Astrocyte (in vitro differentiated cells and primary cell): Measurements from ENCODE around the gene FEZ2.

Source experiments
- EZH2 ChIP-seq: IDR thresholded peaks from 2 replicates; pipeline ENCODE4 v1.6.1; 2012; ENCODE audit warnings: mild to moderate bottlenecking, low read length, inconsistent platforms; ENCODE audit not compliant: insufficient read depth
- TF ChIP-seq, protein P1 (sequence below): IDR thresholded peaks from 2 replicates; pipeline ENCODE4 v1.5.1; 2011; ENCODE audit warnings: low read depth, mild to moderate bottlenecking, inconsistent platforms, low read length, moderate library complexity; ENCODE audit not compliant: insufficient read depth

DNA sequence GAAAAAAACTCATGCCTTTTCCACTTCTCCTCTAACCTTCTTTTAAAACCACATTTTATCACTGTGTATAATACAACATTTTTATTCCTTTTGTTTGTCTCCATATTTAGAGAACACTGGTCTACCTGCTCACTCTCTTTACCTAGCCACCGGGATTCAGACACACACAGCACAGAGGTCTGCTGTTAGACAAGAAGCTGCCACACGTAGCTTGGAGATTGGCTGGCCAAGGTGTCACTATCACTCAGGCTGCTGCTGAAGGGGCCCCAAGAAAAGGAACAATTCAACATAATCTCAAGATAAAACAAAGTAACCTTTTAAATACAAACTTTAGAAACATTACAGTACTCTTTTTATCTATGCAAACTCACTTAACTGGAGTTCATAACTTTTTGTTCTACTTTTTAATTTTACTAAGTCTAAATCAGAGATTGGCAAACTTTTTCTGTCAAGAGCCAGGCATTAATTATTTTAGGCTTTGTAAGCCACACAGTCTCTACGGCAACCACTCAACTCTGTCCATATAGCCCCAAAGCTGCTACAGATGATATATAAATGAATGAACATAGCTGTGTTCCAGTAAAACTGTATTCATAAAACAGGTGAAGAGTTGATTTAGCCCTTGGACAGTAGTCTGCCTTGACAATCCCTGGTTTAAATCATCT is 25.8 kb downstream of the FEZ2 start:
- TF ChIP-seq, protein P1, sequence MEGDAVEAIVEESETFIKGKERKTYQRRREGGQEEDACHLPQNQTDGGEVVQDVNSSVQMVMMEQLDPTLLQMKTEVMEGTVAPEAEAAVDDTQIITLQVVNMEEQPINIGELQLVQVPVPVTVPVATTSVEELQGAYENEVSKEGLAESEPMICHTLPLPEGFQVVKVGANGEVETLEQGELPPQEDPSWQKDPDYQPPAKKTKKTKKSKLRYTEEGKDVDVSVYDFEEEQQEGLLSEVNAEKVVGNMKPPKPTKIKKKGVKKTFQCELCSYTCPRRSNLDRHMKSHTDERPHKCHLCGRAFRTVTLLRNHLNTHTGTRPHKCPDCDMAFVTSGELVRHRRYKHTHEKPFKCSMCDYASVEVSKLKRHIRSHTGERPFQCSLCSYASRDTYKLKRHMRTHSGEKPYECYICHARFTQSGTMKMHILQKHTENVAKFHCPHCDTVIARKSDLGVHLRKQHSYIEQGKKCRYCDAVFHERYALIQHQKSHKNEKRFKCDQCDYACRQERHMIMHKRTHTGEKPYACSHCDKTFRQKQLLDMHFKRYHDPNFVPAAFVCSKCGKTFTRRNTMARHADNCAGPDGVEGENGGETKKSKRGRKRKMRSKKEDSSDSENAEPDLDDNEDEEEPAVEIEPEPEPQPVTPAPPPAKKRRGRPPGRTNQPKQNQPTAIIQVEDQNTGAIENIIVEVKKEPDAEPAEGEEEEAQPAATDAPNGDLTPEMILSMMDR = no peak
- TF ChIP-seq EZH2 = no peak
